ENCODE measurements around the gene NOTCH1.
A peak's percentile ranks its signal among the peaks of the same experiment; 100 is the strongest.

NOTCH1 gene

GRCh38 chr9:136499935-136500910 is 45.6 kb downstream of the NOTCH1 start:
- DNase-seq: no peak

- DNase-seq: no peak
These were observed 46.5 kb downstream of the NOTCH1 start for GRCh38 chr9:136499071-136499934.

GRCh38 chr9:136497916-136498695 is 47.7 kb downstream of the NOTCH1 start:
- no peak for DNase-seq

GRCh38 chr9:136496801-136497620 is 48.8 kb downstream of the NOTCH1 start:
- DNase-seq: no peak

GRCh38 chr9:136496181-136496580 is 49.7 kb downstream of the NOTCH1 start:
- no peak for DNase-seq

GRCh38 chr9:136495238-136495800 is 50.5 kb downstream of the NOTCH1 start:
- DNase-seq: no peak

- no peak for DNase-seq
These were observed 51.2 kb downstream of the NOTCH1 start for GRCh38 chr9:136494531-136495215.

GRCh38 chr9:136494012-136494411 is 51.8 kb downstream of the NOTCH1 start:
- no peak for DNase-seq

GRCh38 chr9:136493567-136493971 is 52.3 kb downstream of the NOTCH1 start:
- DNase-seq: no peak

GRCh38 chr9:136492978-136493522 is 52.8 kb downstream of the NOTCH1 start:
- no peak for DNase-seq

GRCh38 chr9:136489731-136490130 is 56.1 kb downstream of the NOTCH1 start:
- no peak for DNase-seq

GRCh38 chr9:136488247-136489214 is 57.3 kb downstream of the NOTCH1 start:
- DNase-seq: peak; percentile 63

GRCh38 chr9:136487672-136488071 is 58.2 kb downstream of the NOTCH1 start:
- DNase-seq: no peak

- no peak for DNase-seq
These were observed 58.8 kb downstream of the NOTCH1 start for GRCh38 chr9:136486823-136487620.

- DNase-seq: no peak
These were observed 59.7 kb downstream of the NOTCH1 start for GRCh38 chr9:136486131-136486530.

- peak; percentile 75 for DNase-seq
These were observed 60.5 kb downstream of the NOTCH1 start for GRCh38 chr9:136485049-136486045.
